CD4-positive, alpha-beta T cell treated with Interleukin-15 for 4 hours (primary cell): ENCODE data around the gene GPR87.
A peak's percentile ranks its signal among the peaks of the same experiment; 100 is the strongest.

Experiments
- DNase-seq: peaks from one replicate; pipeline ENCODE4 v3.0.0-alpha.2; 2020; ENCODE audit warnings: low spot score

The GPR87 gene

GRCh38 chr3:151315846-151316245 lies 774 bp downstream of the GPR87 start:
- no peak for DNase-seq

- DNase-seq, result no peak
Measured at GRCh38 chr3:151315136-151315535, 1.5 kb downstream of the GPR87 start.

GRCh38 chr3:151314593-151314992 lies 2.0 kb downstream of the GPR87 start:
- no peak for DNase-seq

- DNase-seq, result no peak
Measured at GRCh38 chr3:151314137-151314536, 2.5 kb downstream of the GPR87 start.

GRCh38 chr3:151312972-151313371 lies 3.6 kb downstream of the GPR87 start:
- DNase-seq, result no peak

- no peak for DNase-seq
Measured at GRCh38 chr3:151309566-151309965, 7.1 kb downstream of the GPR87 start.

- DNase-seq, result no peak
Measured at GRCh38 chr3:151307583-151308488, 8.8 kb downstream of the GPR87 start.

- DNase-seq, result no peak
Measured at GRCh38 chr3:151307131-151307530, 9.5 kb downstream of the GPR87 start.

- DNase-seq, result no peak
Measured at GRCh38 chr3:151306168-151306810, 10.3 kb downstream of the GPR87 start.

GRCh38 chr3:151305775-151306151 lies 10.9 kb downstream of the GPR87 start:
- no peak for DNase-seq

GRCh38 chr3:151305060-151305774 lies 11.4 kb downstream of the GPR87 start:
- DNase-seq, result no peak

GRCh38 chr3:151303751-151304150 lies 12.9 kb downstream of the GPR87 start:
- DNase-seq, result no peak

GRCh38 chr3:151301787-151302186 lies 14.8 kb downstream of the GPR87 start:
- no peak for DNase-seq

- no peak for DNase-seq
Measured at GRCh38 chr3:151300539-151300938, 16.1 kb downstream of the GPR87 start.

GRCh38 chr3:151299006-151299405 lies 17.6 kb downstream of the GPR87 start:
- no peak for DNase-seq

- no peak for DNase-seq
Measured at GRCh38 chr3:151297429-151297828, 19.2 kb downstream of the GPR87 start.

- no peak for DNase-seq
Measured at GRCh38 chr3:151296226-151296625, 20.4 kb downstream of the GPR87 start.

GRCh38 chr3:151293127-151293526 lies 23.5 kb downstream of the GPR87 start:
- no peak for DNase-seq

GRCh38 chr3:151290673-151291072 lies 25.9 kb downstream of the GPR87 start:
- no peak for DNase-seq

GRCh38 chr3:151289445-151289844 lies 27.2 kb downstream of the GPR87 start:
- no peak for DNase-seq

GRCh38 chr3:151285940-151286339 lies 30.7 kb downstream of the GPR87 start:
- no peak for DNase-seq

GRCh38 chr3:151283907-151284461 lies 32.6 kb downstream of the GPR87 start:
- peak; percentile 42 for DNase-seq

GRCh38 chr3:151283387-151283786 lies 33.2 kb downstream of the GPR87 start:
- DNase-seq, result peak; percentile 36
